ENCODE data around the gene C1orf115. TPM values are rescaled to one million over a fixed set of nuclear protein-coding genes. Genes with fewer than 3 reads are reported as not detected.

C1orf115 gene
- total and polyA plus RNA-seq, 9 of the 15 experiments (the other 6 are each of a cell fraction or from before 2014, with no cell fraction given) = not detected

DNA sequence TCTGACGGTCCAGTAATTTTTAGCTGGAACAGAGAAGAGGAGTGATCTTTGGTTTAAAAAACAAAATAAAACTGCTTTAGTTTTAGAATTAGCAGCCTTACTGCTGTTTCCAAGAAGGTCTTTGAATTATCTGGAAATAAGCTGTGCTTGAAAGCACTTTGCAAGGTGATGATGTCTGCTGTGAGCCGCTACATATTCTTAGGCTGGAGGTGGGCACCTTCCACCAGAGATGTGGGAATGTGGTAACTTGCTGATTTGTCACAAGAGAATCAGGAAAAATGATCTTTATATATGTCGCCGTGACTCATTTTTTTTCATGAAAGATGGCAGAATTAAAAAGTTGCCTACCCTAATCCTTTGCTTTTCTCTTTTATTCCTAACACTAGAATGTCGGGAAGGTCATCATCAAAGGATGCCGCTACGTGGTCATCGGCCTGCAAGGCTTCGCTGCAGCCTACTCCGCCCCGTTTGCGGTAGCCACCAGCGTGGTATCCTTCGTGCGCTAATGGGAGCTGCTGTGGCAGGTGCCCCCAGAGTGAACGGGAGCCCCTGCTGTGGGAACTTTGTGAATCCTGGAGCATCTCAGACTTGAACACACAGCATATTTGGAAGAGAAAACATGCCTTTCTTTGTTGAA is 6.2 kb downstream of the C1orf115 start:
- H3K4me3 ChIP-seq = no peak overlapping the region
- no peaks in the 10 kb centered on the region for H3K36me3 ChIP-seq (ENCODE audit: control insufficient read depth, insufficient read depth, low read length)
- H3K9me3 ChIP-seq (replicated peaks; ENCODE audit: control insufficient read depth, insufficient read depth, low read depth, low read length) = no peaks in the 10 kb centered on the region
- H3K9ac ChIP-seq (ENCODE audit: insufficient read depth in 1 of 2, low read depth in 2 of 2, low read length in 2 of 2) = no peak overlapping the region
- peak in 1 of 4 experiments; percentile 6 for DNase-seq (ENCODE audit: extremely low read depth in 1 of 4, low spot score in 3 of 4)
- no peak for FAIRE-seq
- H4K20me1 ChIP-seq (replicated peaks; ENCODE audit: control insufficient read depth, insufficient read depth, low read length) = no peaks in the 10 kb centered on the region
- ChIA-PET POLR2A (no interaction called here), CTCF (ENCODE audit: low intra/inter-chr PET ratio) (no interaction called here)
- no peak overlapping the region for H3K27ac ChIP-seq (ENCODE audit: extremely low read depth, low read depth, low read length)
- H3K4me1 ChIP-seq (replicated peaks in 1 of 2; ENCODE audit: control insufficient read depth in 2 of 2, insufficient read depth in 2 of 2, low read length in 2 of 2) = no peaks in the 10 kb centered on the region
- H3K27me3 ChIP-seq (ENCODE audit: control insufficient read depth in 2 of 2, insufficient read depth in 2 of 2, low read length in 2 of 2) = peaks cover 6 to 42% of the 10 kb centered on the region in 2 experiments; a peak in 3 of 5 replicates
- intact Hi-C loops (cut with micrococcal nuclease) (no loop called here), in situ Hi-C loops (cut with MboI) (no loop called here)
- H3K9me1 ChIP-seq (ENCODE audit: control insufficient read depth, insufficient read depth, low read length) = no peaks in the 10 kb centered on the region
- no TSS peak for BruUV-seq (replicated peaks)
- 3% methylated on average over 16 of the region's 16 CpGs for WGBS (ENCODE audit: insufficient coverage, low coverage, missing lambda C conversion rate)
- H3K4me2 ChIP-seq (ENCODE audit: insufficient read depth, low read length) = no peak overlapping the region
- TF ChIP-seq STAT6 (CRISPR knock-in tag; IDR thresholded peaks at IDR 0.05) (no peak), MECOM (CRISPR knock-in tag; IDR thresholded peaks at IDR 0.05) (no peak), ZNF23 (CRISPR knock-in tag; IDR thresholded peaks at IDR 0.05) (no peak), ZNF764 (CRISPR knock-in tag; IDR thresholded peaks at IDR 0.05; ENCODE audit: low read depth) (no peak), MXD1 (CRISPR knock-in tag; IDR thresholded peaks at IDR 0.05; ENCODE audit: borderline replicate concordance, poor library complexity, severe bottlenecking) (no peak), ILK (tag; IDR thresholded peaks at IDR 0.05; ENCODE audit: borderline replicate concordance, low read depth) (no peak), TARDBP (IDR thresholded peaks at IDR 0.05) (no peak), DIDO1 (tag; IDR thresholded peaks at IDR 0.05; ENCODE audit: low read depth) (no peak)
- TF ChIP-seq, protein P1, sequence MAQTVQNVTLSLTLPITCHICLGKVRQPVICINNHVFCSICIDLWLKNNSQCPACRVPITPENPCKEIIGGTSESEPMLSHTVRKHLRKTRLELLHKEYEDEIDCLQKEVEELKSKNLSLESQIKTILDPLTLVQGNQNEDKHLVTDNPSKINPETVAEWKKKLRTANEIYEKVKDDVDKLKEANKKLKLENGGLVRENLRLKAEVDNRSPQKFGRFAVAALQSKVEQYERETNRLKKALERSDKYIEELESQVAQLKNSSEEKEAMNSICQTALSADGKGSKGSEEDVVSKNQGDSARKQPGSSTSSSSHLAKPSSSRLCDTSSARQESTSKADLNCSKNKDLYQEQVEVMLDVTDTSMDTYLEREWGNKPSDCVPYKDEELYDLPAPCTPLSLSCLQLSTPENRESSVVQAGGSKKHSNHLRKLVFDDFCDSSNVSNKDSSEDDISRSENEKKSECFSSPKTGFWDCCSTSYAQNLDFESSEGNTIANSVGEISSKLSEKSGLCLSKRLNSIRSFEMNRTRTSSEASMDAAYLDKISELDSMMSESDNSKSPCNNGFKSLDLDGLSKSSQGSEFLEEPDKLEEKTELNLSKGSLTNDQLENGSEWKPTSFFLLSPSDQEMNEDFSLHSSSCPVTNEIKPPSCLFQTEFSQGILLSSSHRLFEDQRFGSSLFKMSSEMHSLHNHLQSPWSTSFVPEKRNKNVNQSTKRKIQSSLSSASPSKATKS (CRISPR knock-in tag; IDR thresholded peaks at IDR 0.05) = no peak
- no peaks in the 10 kb centered on the region for H3K79me2 ChIP-seq (ENCODE audit: control insufficient read depth, insufficient read depth, low read length)
- 0 out of 3 replicates have a peak, but pooled peaks have one; percentile 22 for ATAC-seq
- no peak overlapping the region for H2AFZ ChIP-seq (ENCODE audit: low read depth, low read length)
